HG02870 (cell line): ENCODE results near the gene D2HGDH.
"Not testable (repeated sequence)": the region's sequence is repeated elsewhere in the genome, so short reads cannot be mapped to it uniquely, and the experiment has no call there.

Experiments
- ATAC-seq: cut with Tn5 transposase; IDR thresholded peaks from one replicate; pipeline ENCODE4 v1.9.1; 2021; ENCODE audit warnings: mild to moderate bottlenecking, moderate library complexity; ENCODE audit not compliant: unreplicated experiment

The D2HGDH gene

DNA sequence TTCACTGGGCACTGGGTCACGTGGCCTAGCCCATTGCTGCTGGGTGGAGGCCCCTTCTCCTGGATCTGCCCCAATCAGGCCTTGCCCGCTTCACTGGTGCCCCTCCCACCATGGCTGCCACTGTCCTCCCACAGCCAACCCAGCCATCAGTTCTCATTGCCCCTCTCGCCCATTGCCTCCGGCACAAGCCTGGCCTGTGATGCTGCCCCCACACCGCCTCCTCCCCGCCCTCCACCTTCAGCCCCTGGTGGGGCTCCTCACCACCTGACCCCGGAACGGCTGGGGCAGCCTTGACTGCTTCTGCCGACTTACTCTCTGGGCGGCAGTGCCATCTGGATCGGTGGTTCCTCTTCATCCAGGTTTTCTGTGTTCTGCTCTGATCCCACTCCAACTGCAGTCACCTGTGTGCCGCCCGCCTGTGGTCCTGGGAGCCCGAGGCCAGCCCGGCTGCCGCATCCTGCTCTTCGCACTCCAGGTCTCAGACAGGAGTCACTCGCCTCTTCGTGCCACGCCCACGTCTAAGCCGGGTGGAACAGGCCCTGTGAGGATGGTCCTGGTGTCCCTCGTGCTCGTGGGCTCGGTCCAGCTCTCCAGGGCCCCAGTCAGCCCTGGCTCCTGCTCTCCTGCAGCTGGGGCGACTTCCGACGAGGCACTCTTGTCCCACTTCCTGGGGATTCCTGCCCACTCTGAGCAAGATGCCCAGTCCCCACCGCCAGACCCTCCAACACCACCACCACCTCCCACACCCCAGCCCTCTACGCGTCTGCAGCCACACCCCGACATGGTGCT is 14.2 kb downstream of the D2HGDH start:
- ATAC-seq: no peak

DNA sequence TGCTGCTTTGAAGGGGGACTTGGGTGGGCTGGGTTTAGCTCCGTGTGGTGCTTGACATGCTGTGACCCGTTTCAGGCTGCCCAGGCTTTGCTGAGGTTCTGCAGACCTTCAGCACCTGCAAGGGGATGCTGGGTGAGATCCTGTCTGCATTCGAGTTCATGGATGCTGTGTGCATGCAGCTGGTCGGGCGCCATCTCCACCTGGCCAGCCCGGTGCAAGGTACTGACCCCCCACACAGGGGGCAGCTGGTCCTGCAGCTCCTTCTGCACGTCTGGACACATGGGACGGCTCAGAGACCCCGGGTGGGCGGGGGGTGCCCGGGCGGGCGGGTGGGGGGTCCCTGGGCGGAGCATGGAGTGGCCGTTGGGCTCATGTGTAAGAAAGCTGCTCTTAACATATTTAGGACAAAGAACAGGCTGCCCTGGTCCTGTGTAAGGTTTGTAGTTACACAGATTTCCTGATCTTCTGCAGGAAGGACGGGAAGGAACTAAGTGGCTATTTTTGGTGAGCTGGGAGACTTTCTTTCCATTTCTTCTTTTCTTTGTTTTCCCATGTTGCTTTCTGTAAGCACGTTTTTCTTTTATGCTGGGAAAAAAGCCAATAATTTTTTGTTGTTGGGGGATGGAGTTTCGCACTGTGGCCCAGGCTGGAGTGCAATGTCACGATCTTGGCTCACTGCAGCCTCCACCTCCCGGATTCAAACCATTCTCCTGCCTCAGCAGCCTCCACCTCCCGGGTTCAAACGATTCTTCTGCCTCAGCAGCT is 15.8 kb downstream of the D2HGDH start:
- no peak for ATAC-seq

DNA sequence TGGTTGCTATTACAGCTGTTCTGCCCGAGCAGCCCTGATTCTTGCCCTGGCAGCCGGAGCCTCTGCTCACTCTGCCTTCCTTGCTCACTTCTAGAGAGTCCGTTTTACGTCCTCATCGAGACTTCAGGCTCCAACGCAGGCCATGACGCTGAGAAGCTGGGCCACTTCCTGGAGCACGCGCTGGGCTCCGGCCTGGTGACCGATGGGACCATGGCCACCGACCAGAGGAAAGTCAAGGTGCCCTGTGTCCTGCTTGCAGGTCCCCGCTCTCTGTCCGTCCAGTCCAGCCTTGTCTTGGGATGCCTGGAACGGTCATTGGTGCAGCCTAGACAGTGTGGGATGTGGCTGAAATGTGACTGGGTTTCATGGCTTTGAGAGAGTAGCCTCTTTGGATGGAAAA is 16.7 kb downstream of the D2HGDH start:
- no peak for ATAC-seq

DNA sequence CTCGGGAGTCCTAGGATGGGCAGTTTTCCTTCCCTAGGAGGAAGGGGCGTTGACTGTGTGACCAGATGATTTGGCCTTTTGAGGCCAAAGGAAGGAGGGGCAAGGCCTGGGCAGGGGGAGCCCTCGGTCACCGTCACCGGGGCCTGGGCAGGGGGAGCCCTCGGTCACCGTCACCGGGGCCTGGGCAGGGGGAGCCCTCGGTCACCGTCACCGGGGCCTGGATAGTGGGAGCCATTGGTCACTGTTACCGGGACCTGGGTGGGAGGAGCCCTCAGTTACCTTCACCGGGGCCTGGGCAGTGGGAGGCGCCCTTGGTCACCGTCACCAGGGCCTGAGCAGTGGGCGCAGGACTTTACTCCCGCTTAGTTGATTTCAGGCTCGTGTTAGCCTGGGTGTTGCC is 17.3 kb downstream of the D2HGDH start:
- ATAC-seq: no peak

DNA sequence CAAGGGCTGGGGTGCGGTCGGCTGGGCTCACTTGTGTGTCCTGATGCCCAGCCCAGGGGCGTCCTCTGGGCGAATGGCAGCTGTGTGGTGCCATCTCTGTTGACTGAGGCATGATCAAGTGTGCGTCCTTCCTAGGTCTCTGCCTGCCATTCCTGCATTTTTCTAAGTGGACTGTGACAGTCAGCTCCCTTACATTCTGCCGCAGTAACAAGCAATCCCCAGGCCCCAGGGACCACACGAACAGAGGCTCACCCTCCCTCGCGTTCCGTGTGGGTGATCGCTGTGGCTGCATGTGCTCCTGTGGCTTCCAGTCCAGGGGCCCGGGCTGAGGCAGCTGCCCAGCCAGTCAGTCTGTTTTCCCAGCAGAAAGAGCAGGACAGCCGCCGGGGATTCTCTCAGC is 17.8 kb downstream of the D2HGDH start:
- ATAC-seq: no peak

DNA sequence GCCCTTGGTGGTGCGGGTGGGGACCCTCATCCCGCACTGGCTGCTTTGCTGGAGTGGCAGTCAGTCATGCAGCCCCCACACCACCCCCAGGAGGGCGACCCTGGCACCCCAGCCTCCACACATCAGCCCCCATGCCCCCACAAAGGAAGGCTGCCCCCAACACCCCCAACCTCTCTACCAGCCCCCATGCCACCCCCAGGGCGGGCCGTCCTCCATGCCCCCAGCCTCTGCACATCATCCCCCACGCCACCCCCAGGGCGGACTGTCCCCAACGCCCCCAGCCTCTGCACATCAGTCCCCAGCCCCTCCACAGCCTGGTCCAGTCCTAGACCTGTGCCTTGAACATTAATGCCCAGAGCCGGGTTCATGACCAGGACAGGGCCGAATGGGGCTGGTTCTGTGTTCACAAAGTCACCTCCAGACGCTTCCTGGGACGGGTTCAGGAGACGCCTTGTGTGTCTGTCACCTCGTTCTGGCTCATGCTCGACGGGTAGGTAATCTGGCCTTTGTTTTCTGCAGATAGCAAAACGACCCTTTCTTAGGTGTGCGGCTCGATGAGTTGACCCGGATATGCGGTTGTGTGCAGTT is 18.4 kb downstream of the D2HGDH start:
- no peak for ATAC-seq

DNA sequence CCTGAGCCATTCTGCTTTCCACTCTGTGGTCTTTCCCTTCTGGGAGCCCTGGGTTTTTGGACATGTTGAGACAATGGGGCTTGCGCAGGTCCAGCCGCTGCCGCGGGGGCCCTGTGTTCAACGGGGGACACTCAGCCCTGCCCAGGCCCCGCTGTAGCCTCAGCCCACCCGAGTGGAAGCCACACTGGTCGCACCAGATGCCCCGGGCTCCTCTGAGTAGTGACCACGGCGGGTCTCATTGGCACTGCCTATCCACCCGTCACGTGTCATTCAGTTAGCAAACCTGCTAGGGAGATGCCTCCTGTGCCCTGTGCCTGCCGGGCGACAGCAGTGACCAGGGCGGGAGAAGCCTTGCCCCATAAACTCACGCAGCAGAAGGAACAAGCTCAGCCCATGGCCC is 19.1 kb downstream of the D2HGDH start:
- no peak for ATAC-seq

DNA sequence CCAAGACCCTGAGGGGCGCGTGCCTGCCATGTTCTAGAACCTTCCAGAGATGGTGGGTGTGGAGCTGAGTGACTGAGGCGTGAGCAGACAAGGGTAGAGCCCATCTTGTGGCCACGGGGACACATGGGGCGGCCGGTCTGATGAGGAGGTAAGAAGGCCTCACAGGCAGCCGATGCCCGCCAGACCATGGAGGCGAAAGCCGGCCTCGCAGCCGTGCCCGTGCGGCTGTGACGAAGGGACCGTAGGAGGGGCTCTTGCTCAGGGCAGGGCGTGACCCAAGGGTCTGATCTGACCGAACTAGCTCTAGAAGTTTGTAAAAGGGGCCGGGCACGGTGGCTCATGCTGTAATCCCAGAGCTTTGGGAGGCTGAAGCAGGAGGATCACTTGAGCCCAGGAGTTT is 19.6 kb downstream of the D2HGDH start:
- ATAC-seq: no peak

DNA sequence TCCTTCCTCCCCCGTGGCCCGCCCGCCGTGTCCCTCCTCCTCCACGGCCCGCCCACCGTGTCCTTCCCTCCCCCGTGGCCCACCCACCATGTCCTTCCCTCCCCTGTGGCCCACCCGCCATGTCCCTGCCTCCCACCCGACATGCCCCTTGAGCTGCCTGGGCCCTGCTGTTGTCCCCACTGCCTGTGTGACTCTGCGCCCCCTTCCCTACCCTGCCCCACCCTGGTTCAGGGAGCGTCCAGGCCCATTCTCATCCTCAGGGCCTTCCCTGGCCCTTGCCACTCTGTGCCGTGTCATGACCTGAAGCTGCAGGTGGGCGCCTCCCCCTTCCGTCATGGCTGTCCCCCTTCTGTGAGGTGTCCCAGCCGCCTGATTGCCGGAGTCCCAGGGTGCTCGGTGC is 20.7 kb downstream of the D2HGDH start:
- ATAC-seq: no peak

DNA sequence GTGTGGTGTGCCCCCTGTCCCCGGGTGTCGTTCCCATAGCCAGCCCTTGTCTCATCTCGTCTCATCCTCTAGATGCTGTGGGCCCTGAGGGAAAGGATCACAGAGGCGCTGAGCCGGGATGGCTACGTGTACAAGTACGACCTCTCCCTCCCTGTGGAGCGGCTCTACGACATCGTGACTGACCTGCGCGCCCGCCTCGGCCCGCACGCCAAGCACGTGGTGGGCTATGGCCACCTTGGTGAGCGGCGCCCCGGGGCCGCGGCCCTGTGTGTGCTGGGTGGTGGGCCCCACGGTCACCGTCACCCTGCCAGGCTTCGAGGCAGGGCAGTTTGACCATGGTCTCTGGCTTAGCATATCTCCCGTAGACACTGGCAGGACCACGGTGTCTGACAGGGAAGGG is 21.3 kb downstream of the D2HGDH start:
- ATAC-seq: no peak

DNA sequence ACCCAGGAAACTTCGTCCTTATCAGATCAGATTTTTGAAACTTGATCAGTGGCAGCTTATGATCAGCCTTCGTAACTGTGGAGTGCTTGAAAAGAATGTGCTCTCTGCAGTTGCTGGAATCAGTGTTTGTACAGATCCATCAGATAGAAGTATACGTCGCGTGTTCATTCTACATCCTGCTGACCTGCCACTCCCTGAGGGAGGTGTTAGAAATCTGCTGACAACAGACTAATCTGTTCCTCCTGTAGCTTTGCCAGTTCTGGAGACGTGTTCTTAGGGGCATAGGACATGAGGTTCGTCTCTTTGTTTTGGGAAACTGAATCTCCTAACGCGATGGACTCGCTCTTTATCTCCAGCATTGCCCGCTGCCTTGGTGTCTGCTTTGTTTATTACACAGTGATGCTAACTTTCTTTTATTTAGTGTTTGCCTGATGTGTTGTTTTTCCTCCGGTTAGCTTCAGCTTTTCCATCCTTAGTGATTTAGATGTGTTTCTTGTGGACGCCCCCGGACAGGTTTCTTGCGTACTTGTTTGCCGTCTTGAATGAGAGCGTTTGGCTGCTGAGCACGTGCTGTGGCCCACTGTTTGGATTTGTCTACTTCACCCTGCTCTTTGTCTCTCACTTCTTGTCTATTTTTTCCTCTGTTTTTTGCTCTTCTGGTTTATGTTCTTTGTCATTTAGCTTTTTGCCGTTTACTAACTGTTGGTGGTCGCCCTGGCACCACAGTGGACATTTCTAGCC is 24.8 kb downstream of the D2HGDH start:
- no peak for ATAC-seq

DNA sequence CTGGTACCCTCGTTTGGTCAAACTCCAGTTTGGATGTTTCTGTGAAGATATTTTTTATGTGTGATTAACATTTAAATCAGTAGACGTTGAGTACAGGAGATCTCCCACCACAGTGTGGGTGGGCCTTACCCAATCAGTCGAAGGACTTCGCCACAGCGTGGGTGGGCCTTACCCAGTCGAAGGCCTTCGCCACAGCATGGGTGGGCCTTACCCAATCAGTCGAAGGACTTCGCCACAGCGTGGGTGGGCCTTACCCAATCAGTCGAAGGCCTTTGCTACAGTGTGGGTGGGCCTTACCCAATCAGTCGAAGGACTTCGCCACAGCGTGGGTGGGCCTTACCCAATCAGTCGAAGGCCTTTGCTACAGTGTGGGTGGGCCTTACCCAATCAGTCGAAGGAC is 25.5 kb downstream of the D2HGDH start:
- not testable (repeated sequence) for ATAC-seq

DNA sequence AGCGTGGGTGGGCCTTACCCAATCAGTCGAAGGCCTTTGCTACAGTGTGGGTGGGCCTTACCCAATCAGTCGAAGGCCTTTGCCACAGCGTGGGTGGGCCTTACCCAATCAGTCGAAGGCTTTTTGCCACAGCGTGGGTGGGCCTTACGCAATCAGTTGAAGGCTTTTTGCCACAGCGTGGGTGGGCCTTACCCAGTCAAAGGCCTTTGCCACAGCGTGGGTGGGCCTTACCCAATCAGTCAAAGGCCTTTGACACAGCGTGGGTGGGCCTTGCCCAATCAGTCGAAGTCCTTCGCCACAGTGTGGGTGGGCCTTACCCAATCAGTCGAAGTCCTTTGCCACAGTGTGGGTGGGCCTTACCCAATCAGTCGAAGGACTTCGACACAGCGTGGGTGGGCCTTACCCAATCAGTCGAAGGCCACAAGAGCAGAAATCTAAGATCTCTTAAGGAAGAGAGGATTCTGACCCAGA is 25.9 kb downstream of the D2HGDH start:
- ATAC-seq: no peak

DNA sequence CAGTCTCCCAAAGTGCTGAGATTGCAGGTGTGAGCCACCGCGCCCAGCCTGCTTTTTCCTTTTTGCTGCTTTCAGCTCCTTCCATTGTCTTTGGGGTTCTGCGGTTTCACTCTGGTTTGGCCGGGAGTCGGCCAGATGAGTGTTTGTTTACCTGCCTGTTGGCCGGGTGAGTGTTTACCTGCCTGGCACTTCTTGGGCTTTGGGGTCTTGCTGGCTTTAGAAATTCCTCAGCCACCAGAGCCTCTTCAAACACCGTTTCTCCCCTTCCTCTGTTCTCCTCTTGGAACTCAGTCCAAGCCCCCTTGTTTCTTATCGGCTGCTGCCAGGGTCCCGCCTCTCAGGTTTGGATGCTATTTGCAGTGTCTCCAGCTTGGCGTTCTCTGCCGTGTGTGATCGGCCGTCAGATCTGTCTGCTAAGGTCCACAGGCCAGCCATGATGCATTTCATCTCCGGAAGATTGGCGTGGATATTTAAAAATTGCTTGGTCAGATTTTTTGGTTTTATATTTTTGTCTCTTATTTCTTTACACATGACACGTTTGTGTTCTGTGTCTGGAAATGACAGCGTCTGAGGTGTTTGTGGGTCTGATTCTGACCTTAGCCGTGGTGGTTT is 28.0 kb downstream of the D2HGDH start:
- no peak for ATAC-seq

DNA sequence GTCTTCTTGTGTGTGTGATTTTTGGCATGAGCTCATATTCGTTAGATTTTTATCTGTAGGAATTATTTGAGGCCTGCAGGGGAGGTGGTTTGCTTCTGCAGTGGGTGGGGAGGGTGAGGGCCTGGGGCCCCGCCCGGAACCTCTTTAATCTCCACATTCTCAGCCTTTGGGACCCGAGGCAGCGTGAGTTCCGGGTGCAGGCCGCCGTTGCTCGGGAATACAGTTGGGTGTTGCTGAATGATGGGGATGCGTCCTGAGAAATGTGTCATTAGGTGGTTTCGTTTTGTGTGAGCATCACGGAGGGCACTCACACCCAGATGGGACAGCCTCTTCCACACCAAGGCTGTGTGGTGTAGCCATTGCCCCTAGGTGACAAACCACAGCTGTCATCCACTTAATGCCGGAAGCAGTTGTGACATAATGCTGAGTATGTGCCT is 28.5 kb downstream of the D2HGDH start:
- ATAC-seq: no peak

DNA sequence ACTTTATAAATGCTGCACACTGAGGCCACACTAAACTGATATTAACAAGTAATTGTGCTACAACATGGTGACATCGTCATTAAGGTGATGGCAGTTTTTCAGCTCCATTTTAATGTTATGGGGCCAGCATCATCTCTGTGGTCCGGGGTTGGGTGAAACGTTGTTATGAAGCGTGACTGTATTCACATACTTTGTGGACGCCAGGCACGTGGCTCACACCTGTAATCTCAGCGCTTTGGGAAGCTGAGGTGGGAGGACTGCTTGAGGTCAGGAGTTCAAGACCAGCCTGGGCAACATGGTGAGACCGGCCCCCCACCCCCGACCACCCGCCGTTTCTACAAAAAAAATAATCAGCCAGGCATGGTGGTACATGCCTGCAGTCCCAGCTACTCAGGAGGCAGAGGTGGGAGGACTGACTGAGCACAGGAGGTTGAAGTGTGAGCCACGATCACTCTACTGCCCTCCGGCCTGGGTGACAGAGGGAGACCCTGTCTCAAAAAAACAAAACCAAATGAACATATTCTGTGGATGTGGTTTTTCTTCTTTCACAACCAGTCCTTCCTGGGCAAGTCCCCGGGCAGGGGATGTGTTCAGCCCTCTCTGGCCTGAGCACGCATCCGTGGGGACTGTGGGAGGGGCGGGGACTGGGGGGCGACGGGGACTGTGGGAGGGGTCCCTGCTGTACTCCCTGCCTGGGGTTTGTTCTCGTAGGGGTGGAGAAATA is 29.3 kb downstream of the D2HGDH start:
- no peak for ATAC-seq

DNA sequence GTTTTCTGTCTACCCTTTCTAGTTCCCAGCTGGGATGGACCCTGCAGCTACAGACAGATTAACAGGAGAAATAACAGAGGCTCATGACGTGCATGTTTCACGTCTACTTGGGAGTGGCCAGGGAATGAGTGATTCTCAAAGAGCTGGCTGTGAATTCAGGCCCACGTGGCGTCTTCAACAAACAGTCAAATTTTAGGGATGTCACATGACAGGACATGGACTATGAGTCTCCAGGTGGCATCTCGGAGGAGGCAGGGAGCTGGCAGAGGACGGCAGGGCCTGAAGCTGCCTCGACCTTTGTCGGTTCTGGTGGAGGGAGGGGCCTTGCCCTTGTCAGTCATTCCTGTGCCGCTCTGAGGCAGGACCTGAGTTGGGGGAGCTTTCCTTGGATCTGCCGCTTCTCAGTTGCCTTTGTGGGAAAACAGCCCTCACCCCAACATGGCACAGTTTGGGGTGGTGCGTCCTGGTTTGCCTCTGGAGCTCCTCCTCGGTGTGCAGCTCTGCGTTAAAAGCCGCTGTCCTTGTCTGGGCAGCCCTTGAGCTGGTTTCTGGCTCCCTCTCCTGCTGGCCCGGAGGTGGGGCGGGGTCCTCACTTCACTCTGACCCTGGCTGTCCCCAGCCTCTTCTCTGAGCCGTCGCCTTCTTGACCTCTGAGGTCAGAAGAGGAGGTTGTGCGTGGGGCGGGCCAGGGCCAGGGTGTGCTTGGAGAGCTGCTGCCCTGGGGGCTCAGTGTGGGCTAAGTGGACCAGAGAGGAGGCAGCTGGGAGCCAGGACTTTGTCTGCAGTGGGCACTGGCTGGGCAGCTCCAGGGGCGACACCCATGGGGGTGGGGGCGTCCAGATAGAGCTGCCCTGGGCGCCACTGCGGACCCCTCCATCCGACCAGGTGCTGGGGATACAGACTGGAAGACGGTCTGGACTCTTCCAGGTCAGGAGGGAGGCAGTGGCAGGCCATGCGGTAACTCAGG is 30.1 kb downstream of the D2HGDH start:
- ATAC-seq: no peak

DNA sequence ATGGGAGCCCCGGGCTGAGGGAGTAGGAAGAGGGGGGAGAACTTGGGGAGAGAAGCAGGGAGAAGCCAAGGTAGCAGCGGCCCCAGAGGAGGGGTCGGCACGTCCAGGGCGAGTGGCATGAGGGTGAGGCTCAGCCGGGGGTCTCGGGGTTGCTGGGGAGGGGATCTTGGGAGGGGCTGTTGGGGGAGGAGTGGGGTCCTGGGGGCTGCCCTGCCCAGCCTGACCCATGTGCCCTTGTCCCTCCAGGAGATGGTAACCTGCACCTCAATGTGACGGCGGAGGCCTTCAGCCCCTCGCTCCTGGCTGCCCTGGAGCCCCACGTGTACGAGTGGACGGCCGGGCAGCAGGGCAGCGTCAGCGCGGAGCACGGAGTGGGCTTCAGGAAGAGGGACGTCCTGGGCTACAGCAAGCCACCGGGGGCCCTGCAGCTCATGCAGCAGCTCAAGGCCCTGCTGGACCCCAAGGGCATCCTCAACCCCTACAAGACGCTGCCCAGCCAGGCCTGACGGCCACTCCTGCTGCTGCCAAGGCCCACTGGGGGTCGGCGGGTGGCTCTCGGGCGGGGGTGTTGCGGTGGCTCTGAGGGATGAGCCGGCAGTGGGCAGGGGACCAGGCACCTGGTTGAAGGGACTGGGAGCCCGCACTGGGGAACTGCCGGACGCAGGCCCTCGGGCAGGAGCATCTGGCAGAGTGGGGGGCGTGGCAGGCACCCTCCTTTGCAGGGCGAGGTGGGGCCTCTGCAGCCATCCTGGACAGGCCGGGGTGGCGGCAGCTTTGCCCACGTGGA is 33.2 kb downstream of the D2HGDH start:
- ATAC-seq: no peak
